IPS-NIHi7 (cell line): ENCODE data around the gene ATP6V1G2.

Source experiments
- DNase-seq: peaks from one replicate; pipeline ENCODE4 v3.0.0; 2012; ENCODE audit warnings: mixed read lengths; ENCODE audit errors: extremely low spot score

ATP6V1G2 gene

DNA sequence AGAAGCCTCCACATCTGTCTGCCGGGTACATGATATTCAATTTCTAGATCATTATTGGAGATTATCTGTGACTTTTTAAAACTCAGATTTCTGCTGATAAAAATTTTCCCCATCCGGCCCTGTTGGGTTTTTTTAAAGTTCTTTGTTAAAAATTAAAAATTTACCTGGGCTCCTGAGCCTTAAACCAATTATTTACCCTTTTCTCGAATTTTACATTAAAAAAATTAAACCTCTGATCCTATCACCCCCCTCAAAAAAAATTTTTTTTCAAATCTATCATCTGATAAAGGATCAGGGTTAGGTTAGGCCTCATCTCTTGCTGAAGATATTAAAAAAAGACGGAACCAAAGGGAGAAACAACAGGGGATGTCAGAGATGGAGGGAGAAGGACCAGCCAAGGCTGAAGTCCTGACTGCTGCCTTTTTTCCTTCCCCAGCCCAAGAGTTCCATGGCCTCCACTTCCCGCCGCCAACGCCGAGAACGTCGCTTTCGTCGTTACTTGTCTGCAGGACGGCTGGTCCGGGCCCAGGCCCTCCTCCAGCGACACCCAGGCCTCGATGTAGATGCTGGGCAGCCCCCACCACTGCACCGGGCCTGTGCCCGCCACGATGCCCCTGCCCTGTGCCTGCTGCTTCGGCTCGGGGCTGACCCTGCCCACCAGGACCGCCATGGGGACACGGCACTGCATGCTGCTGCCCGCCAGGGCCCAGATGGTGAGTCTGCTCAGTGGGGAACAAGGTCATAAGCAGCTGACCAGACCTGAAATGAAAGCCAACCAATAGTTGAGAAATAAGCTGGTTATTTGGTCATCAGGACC lies 1.5 kb upstream of the ATP6V1G2 start:
- DNase-seq: no peak

DNA sequence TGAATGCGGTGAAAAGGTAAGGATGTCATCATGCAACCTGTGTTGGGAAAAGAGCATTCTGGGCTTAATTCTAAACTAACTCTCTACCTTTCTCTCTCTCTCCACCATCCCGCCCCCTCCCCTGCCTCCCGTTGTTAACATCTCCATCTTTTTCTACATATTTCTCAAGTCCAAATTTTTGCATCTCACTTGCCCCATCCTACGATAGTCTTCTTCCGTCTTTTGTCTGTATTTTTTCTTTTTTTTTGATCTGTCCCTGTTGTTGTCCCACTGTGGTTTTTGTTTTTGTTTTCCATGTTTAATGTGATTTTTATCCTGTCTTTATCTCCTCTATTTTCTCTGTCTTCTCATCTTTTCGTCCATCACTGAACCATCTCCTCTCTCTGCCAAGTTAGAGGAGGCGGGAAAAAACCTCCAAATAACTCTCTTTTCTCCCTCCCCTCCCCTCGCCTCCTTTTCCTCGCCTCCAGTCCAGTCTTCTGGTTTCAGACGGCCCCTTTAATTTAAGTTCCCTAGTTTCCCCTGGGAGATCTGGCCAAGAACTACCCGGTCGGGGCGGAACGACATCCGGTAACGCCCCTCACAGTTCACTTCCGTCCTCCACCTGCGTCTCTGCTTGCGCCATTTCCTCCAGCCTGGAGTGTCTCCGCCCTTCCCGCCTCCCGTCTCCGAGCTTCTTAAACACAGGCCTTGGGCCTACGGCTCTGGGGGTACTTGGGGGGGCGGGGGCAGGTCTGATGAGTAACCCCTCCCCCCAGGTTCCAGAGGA lies 734 bp upstream of the ATP6V1G2 start, which contains the start of gene NFKBIL1:
NFKBIL1 (plus strand) TSS at position 651 of the 769 bp plus-strand sequence; CDS start at position 738, 87 bp downstream.
- DNase-seq: peak; percentile 93

GRCh38 chr6:31545291-31545690 lies 1.1 kb downstream of the ATP6V1G2 start:
- no peak for DNase-seq

DNA sequence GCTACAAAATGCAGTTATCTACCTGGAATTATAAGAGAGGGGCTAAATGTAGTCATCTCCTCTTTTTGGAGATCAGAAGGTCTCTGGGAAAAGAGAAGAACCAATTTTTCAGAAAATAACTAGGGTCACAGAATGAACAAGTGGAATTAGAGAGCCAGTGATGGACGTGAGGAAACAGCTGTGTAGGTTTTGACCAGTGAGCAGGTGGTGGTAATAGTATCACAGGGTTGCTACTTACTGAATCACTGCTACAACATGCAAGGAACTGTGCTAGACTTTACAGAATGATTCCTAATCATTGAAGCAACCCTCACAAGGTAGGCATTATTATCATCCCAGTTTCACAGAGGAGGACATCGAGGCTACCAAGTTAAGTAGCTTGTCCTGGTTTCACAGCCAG lies 1.7 kb downstream of the ATP6V1G2 start:
- DNase-seq: no peak

GRCh38 chr6:31543639-31544038 lies 2.8 kb downstream of the ATP6V1G2 start:
- no peak for DNase-seq

GRCh38 chr6:31541658-31542521 lies 4.5 kb downstream of the ATP6V1G2 start, which contains the start of gene DDX39B:
TSS of gene DDX39B (minus strand) at chr6:31542003. CDS start at chr6:31540532, 1,471 bp downstream.
- peak; percentile 91 for DNase-seq

- DNase-seq: peak; percentile 38
These were observed 5.2 kb downstream of the ATP6V1G2 start for GRCh38 chr6:31541059-31541657.

GRCh38 chr6:31540640-31541039 lies 5.8 kb downstream of the ATP6V1G2 start:
- DNase-seq: no peak

DNA sequence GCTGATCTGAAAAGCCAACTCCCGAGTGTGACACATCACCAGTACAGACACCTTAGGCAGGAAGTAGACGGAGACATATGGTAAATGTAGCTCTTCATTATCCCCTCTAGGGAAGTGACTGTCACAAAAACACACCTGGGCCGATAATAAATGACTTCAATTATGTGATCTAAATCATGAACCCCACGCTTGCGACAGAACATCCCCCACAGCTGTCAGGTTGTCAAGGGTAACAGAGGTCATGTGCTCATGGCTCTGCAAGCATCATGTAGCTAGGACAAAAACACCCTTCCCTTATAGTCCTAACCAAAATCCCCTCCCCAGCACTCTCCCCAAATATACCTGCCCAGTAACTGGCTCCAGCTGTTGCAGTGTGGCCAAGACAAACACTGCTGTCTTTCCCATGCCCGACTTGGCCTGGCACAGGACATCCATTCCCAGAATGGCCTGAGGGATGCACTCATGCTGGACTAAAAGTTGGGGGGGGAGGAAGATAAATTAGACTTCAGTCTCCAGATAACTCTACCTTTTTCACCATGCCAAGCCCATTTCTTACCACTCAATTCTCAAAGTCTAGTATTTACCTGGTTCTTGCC lies 7.5 kb downstream of the ATP6V1G2 start:
- no peak for DNase-seq

DNA sequence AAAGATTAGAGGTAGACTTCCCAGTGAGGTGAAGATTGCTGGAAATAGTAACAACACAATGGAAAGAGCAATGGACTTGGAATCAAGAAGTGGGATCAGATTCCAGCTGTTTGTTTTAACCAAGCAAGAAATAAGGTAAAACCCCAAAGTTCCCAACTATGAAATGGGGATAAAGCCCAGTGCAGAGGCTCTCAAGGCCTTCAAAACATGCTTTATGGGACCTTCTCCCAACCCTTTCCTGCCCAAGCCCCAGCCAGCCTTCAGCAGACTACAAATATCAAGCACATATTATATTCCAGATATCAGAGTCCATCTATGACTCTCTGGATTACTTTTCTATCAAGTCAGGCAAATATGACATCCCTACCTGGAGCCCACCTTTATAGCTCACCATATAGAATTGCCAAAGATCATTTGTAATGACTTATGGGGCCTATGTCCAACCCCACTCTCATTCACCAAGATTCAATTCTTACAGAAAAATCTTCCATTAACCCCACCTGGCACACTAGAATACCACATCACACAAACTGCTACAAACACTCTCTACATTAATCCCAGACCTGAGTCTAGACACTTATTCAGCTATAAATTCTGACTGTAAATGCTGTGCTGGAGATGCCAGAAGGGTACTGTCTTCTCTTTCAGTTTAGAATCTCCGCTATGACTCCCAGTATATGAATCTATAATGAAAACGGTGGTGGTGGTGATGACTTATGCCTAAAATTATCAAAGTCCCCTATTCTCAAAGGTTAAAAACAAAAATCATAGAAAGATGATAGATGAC lies 10.7 kb downstream of the ATP6V1G2 start:
- DNase-seq: no peak

GRCh38 chr6:31534521-31535040 lies 11.8 kb downstream of the ATP6V1G2 start:
- no peak for DNase-seq

DNA sequence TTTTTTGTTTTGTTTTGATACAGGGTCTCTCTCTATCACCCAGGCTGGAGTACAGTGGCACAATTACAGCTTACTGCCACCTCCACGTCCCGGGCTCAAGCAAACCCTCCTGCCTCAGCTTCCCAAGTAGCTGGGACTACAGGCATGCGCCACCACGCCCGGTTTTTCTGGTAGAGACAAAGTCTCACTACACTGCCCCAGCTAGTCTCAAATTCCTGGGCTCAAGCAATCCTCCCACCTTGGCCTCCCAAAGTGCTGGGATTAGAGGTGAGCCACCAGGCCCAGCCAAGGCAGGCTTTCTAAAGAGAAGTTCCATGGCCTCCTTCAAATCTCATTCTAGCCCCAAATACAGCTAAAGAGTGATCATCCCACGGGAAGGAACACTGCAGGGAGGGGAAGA lies 12.4 kb downstream of the ATP6V1G2 start:
- DNase-seq: no peak

- DNase-seq: no peak
These were observed 13.0 kb downstream of the ATP6V1G2 start for GRCh38 chr6:31533455-31533841.

- DNase-seq: no peak
These were observed 13.6 kb downstream of the ATP6V1G2 start for GRCh38 chr6:31532644-31533454.

GRCh38 chr6:31531771-31532643 lies 14.4 kb downstream of the ATP6V1G2 start:
- DNase-seq: no peak

DNA sequence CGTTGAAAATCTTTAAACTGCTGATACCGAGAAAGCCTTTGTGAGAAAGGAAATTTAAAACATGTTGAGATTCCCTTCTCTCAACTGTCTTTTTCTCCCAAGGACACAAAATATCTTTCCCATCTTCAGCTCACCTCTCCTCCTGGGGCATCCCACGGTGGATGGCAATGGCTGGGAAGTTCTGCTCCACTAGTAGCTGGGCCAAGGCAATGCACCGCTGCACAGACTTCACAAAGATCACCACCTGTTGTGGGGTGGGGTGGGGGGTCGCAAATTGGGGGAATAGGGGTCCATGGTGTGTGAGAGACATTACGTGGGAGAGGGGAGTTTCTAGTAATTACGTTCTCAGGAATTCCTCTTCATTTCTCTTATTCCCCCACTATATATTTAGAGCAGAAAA lies 15.2 kb downstream of the ATP6V1G2 start:
- DNase-seq: no peak

DNA sequence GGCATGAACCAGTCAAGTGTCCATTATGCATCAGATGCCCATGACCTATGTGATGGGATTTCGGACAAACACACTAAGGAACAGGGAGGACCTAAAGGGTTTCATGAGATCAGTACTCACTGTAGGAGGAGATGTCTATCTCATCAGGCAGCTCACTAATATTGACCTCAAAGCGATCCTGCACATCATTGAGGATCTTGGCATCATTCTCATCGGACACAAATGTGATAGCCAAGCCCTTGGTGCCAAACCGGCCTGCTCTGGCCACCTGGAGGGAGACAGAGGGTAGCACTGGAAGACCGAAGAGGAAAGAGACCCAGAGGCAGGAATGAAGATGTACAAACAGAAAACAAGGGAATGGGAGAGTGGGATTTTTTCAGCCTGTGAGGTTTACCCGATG lies 15.7 kb downstream of the ATP6V1G2 start:
- DNase-seq: no peak
